ENCODE results near the gene BRD1.
A peak's percentile ranks its signal among the peaks of the same experiment; 100 is the strongest.

BRD1 gene

DNA sequence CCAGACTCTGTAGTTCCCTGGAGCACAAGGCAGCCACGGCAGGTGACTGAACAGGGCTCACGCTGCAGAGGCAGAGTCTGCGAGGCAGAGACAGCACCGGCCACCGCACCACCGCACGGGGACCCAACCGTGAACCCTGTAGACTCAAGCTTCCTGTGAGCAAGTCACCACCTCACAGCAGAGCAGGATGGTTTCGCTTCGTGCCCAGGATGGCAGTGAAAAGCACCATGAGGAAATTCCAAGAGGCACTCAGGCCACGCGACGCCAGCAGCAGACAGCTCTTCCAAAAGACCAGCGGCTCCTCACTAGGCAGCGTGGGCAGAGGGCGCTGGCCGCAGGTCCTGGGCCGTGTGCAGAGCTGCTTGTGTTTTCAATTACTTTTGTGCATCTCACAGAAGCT is 24.5 kb downstream of the BRD1 start:
- H3K27ac Mint-ChIP-seq, result peak overlapping the region; percentile 65
- H3K36me3 Mint-ChIP-seq, result no peaks in the 10 kb centered on the region
- no peaks in the 10 kb centered on the region for H3K9me3 Mint-ChIP-seq
- H3K27me3 Mint-ChIP-seq, result no peaks in the 10 kb centered on the region
- H3K4me1 Mint-ChIP-seq, result peaks cover 52% of the 10 kb centered on the region
- H3K4me3 Mint-ChIP-seq, result no peak overlapping the region

GRCh38 chr22:49801391-49802060 is 26.1 kb downstream of the BRD1 start:
- no peak overlapping the region for H3K4me3 Mint-ChIP-seq
- no peaks in the 10 kb centered on the region for H3K36me3 Mint-ChIP-seq
- H3K4me1 Mint-ChIP-seq, result peaks cover 37% of the 10 kb centered on the region
- H3K27ac Mint-ChIP-seq, result peak overlapping the region; percentile 79
- H3K9me3 Mint-ChIP-seq, result no peaks in the 10 kb centered on the region
- H3K27me3 Mint-ChIP-seq, result no peaks in the 10 kb centered on the region

GRCh38 chr22:49800408-49801238 is 27.1 kb downstream of the BRD1 start:
- Mint-ChIP-seq H3K36me3 (no peaks in the 10 kb centered on the region), H3K27ac (peak overlapping the region; percentile 65), H3K9me3 (no peaks in the 10 kb centered on the region), H3K27me3 (no peaks in the 10 kb centered on the region), H3K4me1 (peaks cover 30% of the 10 kb centered on the region), H3K4me3 (no peak overlapping the region)

DNA sequence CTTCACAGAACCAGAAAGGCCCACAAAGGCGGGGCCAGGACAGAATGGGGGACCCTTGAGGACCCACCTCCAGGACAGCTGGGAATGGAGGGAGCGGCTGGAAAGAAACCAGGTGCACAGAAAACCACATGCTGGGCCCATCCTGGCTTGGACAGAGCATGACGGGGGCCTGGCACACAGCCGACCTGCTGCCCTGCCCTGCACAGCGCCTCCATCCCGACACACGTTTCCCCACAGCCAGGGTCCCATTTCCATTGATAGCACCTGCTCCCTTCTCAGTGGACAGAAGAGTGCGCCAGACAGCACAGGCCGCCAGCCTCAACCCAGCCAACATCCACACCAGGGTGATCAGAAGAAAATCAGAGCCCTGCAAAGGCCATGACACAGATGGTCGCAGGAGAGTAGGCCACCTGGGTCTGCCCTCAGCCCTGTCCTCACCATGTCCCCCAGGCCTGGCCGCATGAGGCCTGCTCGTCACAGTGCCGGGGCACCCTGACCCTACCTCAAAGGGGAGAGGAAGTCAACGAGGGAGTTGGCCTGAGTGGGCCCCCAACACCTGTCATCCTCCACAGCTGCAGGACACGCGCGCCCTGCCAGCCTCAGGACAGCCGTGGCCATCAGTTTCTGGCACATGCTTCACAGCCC is 28.1 kb downstream of the BRD1 start:
- Mint-ChIP-seq H3K4me3 (no peak overlapping the region), H3K9me3 (no peaks in the 10 kb centered on the region), H3K27ac (no peak overlapping the region), H3K36me3 (peaks cover 7% of the 10 kb centered on the region), H3K27me3 (no peaks in the 10 kb centered on the region), H3K4me1 (peaks cover 32% of the 10 kb centered on the region)

GRCh38 chr22:49798486-49799151 is 29.1 kb downstream of the BRD1 start:
- Mint-ChIP-seq H3K27ac (no peak overlapping the region), H3K9me3 (no peaks in the 10 kb centered on the region), H3K36me3 (peaks cover 7% of the 10 kb centered on the region), H3K4me1 (peaks cover 26% of the 10 kb centered on the region), H3K4me3 (no peak overlapping the region), H3K27me3 (no peaks in the 10 kb centered on the region)

DNA sequence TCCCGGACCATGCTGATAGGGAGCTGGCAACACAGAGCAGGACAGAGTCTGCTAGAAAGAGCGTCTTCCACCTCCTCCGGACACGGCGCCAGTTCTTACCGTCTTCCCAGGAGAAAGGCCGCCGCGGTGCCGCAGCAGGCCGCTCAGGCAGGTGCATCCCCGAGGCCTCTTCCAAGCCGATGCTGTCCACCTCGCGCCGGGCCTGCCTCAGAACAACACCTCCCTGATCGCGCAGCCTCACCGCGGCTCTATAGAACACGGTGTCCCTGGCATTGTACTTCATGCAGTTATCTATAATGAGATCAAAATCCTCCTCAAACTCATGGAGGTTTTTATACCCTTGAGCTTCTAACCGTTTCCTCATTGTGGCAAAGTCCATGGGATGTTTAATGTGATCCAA is 30.0 kb downstream of the BRD1 start:
- no peak overlapping the region for H3K4me3 Mint-ChIP-seq
- H3K9me3 Mint-ChIP-seq, result no peaks in the 10 kb centered on the region
- peaks cover 25% of the 10 kb centered on the region for H3K4me1 Mint-ChIP-seq
- H3K36me3 Mint-ChIP-seq, result peaks cover 9% of the 10 kb centered on the region
- H3K27ac Mint-ChIP-seq, result no peak overlapping the region
- no peaks in the 10 kb centered on the region for H3K27me3 Mint-ChIP-seq

DNA sequence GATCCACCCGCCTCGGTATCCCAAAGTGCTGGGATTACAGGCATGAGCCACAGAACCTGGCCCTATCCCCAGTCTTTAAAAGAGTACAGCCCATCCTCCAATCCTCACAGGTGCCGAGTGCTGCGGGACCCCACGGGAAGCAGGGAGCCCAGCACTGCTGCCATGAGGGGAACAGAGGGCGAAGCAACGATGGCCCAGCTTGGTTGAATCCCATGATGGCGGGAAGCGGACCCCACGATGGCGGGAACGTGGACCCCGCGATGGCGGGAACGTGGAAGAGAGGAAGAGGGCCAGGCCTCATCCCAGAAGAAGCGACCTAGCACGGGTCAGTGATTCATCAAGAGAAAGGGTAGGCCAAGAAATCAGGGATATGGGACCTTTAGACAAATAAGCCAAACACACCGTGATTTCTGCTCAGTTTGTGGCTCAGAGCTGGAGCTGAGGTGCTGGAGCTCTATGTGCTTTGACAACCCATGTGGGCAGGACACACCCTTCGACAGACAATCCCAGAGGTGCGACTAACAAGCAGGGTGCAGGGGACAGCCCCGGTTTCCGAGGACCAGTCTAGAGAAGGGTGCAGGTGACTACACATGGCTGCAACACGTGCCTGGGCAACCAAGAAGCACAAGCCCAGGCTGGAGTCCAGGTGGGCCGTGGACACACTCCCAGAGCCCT is 30.9 kb downstream of the BRD1 start:
- no peak overlapping the region for H3K4me3 Mint-ChIP-seq
- peaks cover 9% of the 10 kb centered on the region for H3K36me3 Mint-ChIP-seq
- no peak overlapping the region for H3K27ac Mint-ChIP-seq
- H3K4me1 Mint-ChIP-seq, result peaks cover 27% of the 10 kb centered on the region
- no peaks in the 10 kb centered on the region for H3K9me3 Mint-ChIP-seq
- H3K27me3 Mint-ChIP-seq, result no peaks in the 10 kb centered on the region

DNA sequence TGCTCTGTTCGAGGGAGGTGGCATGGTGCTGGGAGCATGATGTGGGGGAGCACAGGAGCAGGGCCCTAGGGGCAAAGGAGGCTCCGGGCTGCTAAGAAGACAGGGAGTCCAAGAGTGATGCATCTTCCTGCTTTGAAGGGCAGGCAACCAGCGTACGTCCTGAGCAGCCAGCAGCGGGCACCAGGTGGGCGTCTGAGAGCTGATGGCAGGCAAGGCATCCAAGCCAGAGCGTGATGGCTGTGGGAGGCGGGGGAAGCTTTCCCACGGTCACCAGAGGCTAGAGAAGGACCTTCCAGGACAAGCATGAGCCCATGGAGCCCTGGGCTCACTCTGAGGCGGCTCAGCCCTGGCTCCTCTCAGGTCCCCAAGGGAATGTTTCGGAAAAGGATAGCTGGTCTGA is 32.2 kb downstream of the BRD1 start:
- peaks cover 9% of the 10 kb centered on the region for H3K36me3 Mint-ChIP-seq
- H3K27me3 Mint-ChIP-seq, result no peaks in the 10 kb centered on the region
- peaks cover 26% of the 10 kb centered on the region for H3K4me1 Mint-ChIP-seq
- no peaks in the 10 kb centered on the region for H3K9me3 Mint-ChIP-seq
- no peak overlapping the region for H3K27ac Mint-ChIP-seq
- no peak overlapping the region for H3K4me3 Mint-ChIP-seq

DNA sequence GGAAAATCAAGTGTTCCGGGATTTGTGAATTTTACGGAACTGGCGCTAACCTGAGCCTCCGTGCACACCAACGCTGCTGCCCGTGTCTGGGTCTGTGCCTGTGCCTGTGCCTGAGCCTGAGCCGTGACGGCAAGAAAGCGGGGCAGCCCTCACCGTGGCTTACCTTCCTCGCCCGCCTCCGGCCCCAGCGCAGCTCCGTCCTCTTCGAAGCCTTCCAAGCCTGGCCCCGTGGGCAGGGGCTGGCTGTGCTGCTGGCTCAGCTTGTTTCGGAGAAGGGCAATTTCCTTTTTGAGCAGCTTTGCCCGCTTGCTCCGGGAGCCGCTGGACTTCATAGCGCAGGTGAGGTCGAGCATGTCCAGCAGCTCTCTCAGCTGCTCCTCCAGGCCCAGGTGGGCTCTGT is 33.8 kb downstream of the BRD1 start:
- Mint-ChIP-seq H3K27me3 (no peaks in the 10 kb centered on the region), H3K36me3 (peaks cover 9% of the 10 kb centered on the region), H3K9me3 (no peaks in the 10 kb centered on the region), H3K4me3 (no peak overlapping the region), H3K4me1 (peaks cover 38% of the 10 kb centered on the region), H3K27ac (no peak overlapping the region)

- Mint-ChIP-seq H3K27ac (peak overlapping the region; percentile 2), H3K36me3 (peaks cover 9% of the 10 kb centered on the region), H3K9me3 (no peaks in the 10 kb centered on the region), H3K27me3 (no peaks in the 10 kb centered on the region), H3K4me1 (peaks cover 44% of the 10 kb centered on the region), H3K4me3 (no peak overlapping the region)
These were observed 34.4 kb downstream of the BRD1 start for GRCh38 chr22:49793296-49793695.

GRCh38 chr22:49792107-49792506 is 35.6 kb downstream of the BRD1 start:
- no peak overlapping the region for H3K4me3 Mint-ChIP-seq
- peaks cover 15% of the 10 kb centered on the region for H3K36me3 Mint-ChIP-seq
- no peaks in the 10 kb centered on the region for H3K27me3 Mint-ChIP-seq
- H3K9me3 Mint-ChIP-seq, result no peaks in the 10 kb centered on the region
- no peak overlapping the region for H3K27ac Mint-ChIP-seq
- peaks cover 53% of the 10 kb centered on the region for H3K4me1 Mint-ChIP-seq

DNA sequence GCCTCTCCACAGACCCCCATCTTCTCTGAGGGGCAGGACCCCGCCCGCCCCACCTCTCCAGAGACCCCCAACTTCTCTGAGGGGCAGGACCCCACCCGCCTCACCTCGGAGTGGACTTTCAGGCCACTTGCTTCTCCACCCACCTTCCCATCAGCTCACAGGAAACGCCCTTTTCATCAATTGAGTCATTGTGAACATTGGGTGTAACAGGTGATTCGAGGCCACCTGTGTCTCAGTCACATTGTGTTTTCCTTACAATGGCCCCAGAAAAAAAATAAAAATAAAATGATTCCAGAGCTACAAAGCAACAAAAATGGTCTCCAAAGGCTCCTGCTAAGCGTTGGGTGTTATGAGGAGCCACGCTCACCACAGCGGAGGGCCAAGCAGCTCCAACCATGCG is 36.0 kb downstream of the BRD1 start:
- peaks cover 15% of the 10 kb centered on the region for H3K36me3 Mint-ChIP-seq
- no peak overlapping the region for H3K4me3 Mint-ChIP-seq
- no peak overlapping the region for H3K27ac Mint-ChIP-seq
- peaks cover 53% of the 10 kb centered on the region for H3K4me1 Mint-ChIP-seq
- no peaks in the 10 kb centered on the region for H3K9me3 Mint-ChIP-seq
- H3K27me3 Mint-ChIP-seq, result no peaks in the 10 kb centered on the region

GRCh38 chr22:49790912-49791311 is 36.8 kb downstream of the BRD1 start:
- Mint-ChIP-seq H3K36me3 (peaks cover 15% of the 10 kb centered on the region), H3K27ac (no peak overlapping the region), H3K9me3 (no peaks in the 10 kb centered on the region), H3K4me3 (peak overlapping the region; percentile 66), H3K27me3 (no peaks in the 10 kb centered on the region), H3K4me1 (peaks cover 53% of the 10 kb centered on the region)

GRCh38 chr22:49789289-49790141 is 38.2 kb downstream of the BRD1 start:
- H3K4me1 Mint-ChIP-seq, result peaks cover 46% of the 10 kb centered on the region
- H3K4me3 Mint-ChIP-seq, result peak overlapping the region; percentile 55
- H3K9me3 Mint-ChIP-seq, result no peaks in the 10 kb centered on the region
- H3K27ac Mint-ChIP-seq, result peak overlapping the region; percentile 77
- H3K36me3 Mint-ChIP-seq, result peaks cover 8% of the 10 kb centered on the region
- no peaks in the 10 kb centered on the region for H3K27me3 Mint-ChIP-seq

All from activated naive CD4-positive, alpha-beta T cell treated with anti-CD3 and anti-CD28 coated beads, Interleukin-2, amount 50 U/mL, for 24 hours (primary cell).